ENCODE results near the gene FGF12.
A peak's percentile ranks its signal among the peaks of the same experiment; 100 is the strongest.

The FGF12 gene

GRCh38 chr3:192216067-192216466 lies 511.3 kb downstream of the FGF12 start:
- Histone ChIP-seq H3F3A (ENCODE audit: insufficient read depth) (no peaks in the 10 kb centered on the region), H3K27me3 (ENCODE audit: low read length) (no peaks in the 10 kb centered on the region), H3K79me2 (ENCODE audit: insufficient read depth, low read length) (no peaks in the 10 kb centered on the region), H3K36me3 (ENCODE audit: low read length) (no peaks in the 10 kb centered on the region), H2AFZ (ENCODE audit: low read depth, low read length, severe bottlenecking) (no peak overlapping the region), H3K27ac (ENCODE audit: low read depth, low read length) (no peak overlapping the region), H3K9ac (ENCODE audit: low read length) (no peak overlapping the region), H4K20me1 (ENCODE audit: low read depth, low read length) (no peaks in the 10 kb centered on the region), H3K4me2 (ENCODE audit: low read depth, low read length, poor library complexity, severe bottlenecking) (no peak overlapping the region), H3K4me3 (ENCODE audit: insufficient read depth, low read length, poor library complexity, severe bottlenecking) (no peak overlapping the region), H3K9me3 (ENCODE audit: insufficient read depth, low read length) (no peaks in the 10 kb centered on the region), H3K9me2 (replicated peaks; ENCODE audit: insufficient read depth, low read length) (no peaks in the 10 kb centered on the region)
- no peak for TF ChIP-seq EZH2phosphoT487 (conservative IDR thresholded peaks at IDR 0.05; ENCODE audit: low read length)
- no peak for TF ChIP-seq CTCF (IDR thresholded peaks at IDR 0.05; ENCODE audit: insufficient read depth, low read length, poor library complexity, severe bottlenecking)

DNA sequence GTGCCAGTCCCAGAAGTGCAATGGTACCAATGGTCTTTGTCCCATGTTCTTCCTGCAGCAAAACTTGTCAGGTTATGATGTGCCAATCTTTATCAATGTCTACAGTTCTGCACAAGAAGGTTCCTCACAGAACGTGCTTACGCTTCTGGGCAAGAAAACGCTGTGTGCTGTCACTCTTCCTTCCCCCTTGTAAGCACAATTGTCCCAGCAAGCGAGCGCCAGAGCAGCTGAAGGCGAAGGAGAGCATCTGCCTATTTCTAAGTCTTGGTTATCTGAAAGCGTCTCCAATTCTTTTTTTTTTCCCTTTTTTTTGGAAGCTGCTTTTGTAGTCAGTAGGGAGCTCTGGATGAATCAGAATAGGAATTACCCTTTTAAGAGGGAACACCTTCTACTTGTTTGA lies 514.4 kb downstream of the FGF12 start:
- Histone ChIP-seq H3K36me3 (ENCODE audit: low read length) (no peaks in the 10 kb centered on the region), H3K4me2 (ENCODE audit: low read depth, low read length, poor library complexity, severe bottlenecking) (no peak overlapping the region), H4K20me1 (ENCODE audit: low read depth, low read length) (no peaks in the 10 kb centered on the region), H3K79me2 (ENCODE audit: insufficient read depth, low read length) (no peaks in the 10 kb centered on the region), H3K27me3 (ENCODE audit: low read length) (no peaks in the 10 kb centered on the region), H2AFZ (ENCODE audit: low read depth, low read length, severe bottlenecking) (no peak overlapping the region), H3K9me2 (replicated peaks; ENCODE audit: insufficient read depth, low read length) (no peaks in the 10 kb centered on the region), H3F3A (ENCODE audit: insufficient read depth) (no peaks in the 10 kb centered on the region), H3K4me3 (ENCODE audit: insufficient read depth, low read length, poor library complexity, severe bottlenecking) (no peak overlapping the region), H3K9me3 (ENCODE audit: insufficient read depth, low read length) (no peaks in the 10 kb centered on the region), H3K27ac (ENCODE audit: low read depth, low read length) (no peak overlapping the region), H3K9ac (ENCODE audit: low read length) (no peak overlapping the region)
- TF ChIP-seq EZH2phosphoT487 (conservative IDR thresholded peaks at IDR 0.05; ENCODE audit: low read length) (no peak), CTCF (IDR thresholded peaks at IDR 0.05; ENCODE audit: insufficient read depth, low read length, poor library complexity, severe bottlenecking) (no peak)

DNA sequence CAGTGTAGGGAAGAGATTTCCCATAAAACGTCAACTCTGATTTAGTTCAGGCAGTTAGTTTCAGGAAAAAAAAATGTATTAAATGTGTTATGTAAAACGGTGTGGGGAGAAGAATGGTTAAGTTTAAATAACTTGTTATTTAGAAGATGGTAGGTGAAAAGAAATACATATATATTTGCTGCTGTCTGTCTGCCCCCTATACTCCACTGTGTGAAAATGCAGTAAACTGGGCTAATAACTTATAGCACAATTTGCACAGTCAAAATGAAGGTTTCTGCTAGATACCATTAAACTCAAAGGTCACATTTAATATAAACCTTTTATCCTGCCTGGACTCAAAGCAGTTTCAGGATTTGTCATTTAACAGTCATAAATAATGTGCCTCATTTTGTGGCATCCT lies 515.0 kb downstream of the FGF12 start:
- TF ChIP-seq EZH2phosphoT487 (conservative IDR thresholded peaks at IDR 0.05; ENCODE audit: low read length) (no peak), CTCF (IDR thresholded peaks at IDR 0.05; ENCODE audit: insufficient read depth, low read length, poor library complexity, severe bottlenecking) (peak; percentile 46)
- Histone ChIP-seq H3F3A (ENCODE audit: insufficient read depth) (no peaks in the 10 kb centered on the region), H3K9me3 (ENCODE audit: insufficient read depth, low read length) (no peaks in the 10 kb centered on the region), H3K36me3 (ENCODE audit: low read length) (no peaks in the 10 kb centered on the region), H3K79me2 (ENCODE audit: insufficient read depth, low read length) (no peaks in the 10 kb centered on the region), H3K4me2 (ENCODE audit: low read depth, low read length, poor library complexity, severe bottlenecking) (no peak overlapping the region), H3K9ac (ENCODE audit: low read length) (no peak overlapping the region), H3K27me3 (ENCODE audit: low read length) (no peaks in the 10 kb centered on the region), H3K4me3 (ENCODE audit: insufficient read depth, low read length, poor library complexity, severe bottlenecking) (no peak overlapping the region), H4K20me1 (ENCODE audit: low read depth, low read length) (no peaks in the 10 kb centered on the region), H3K27ac (ENCODE audit: low read depth, low read length) (no peak overlapping the region), H2AFZ (ENCODE audit: low read depth, low read length, severe bottlenecking) (peak overlapping the region; percentile 49), H3K9me2 (replicated peaks; ENCODE audit: insufficient read depth, low read length) (no peaks in the 10 kb centered on the region)

All from SU-DHL-6 (cell line).